ENCODE results near the gene SFMBT1.

SFMBT1 gene

GRCh38 chr3:52890735-52891134 lies 155.1 kb downstream of the SFMBT1 start:
- POLR2A ChIA-PET, result no interaction called here
- no peaks in the 10 kb centered on the region for H3K9me3 ChIP-seq (ENCODE audit: control insufficient read depth, insufficient read depth, low read depth, low read length)
- peaks cover 0 to 53% of the 10 kb centered on the region in 2 experiments; a peak in 1 of 3 replicates for H3K36me3 ChIP-seq (ENCODE audit: control insufficient read depth in 2 of 2, insufficient read depth in 1 of 2, low read length in 2 of 2)
- CTCF ChIA-PET, result no interaction called here
- no peak overlapping the region for H3K4me3 ChIP-seq (ENCODE audit: low read depth, low read length)
- TF ChIP-seq ZNF350 (tag by site-specific recombination; IDR thresholded peaks at IDR 0.05) (no peak), ZSCAN18 (tag by site-specific recombination; IDR thresholded peaks at IDR 0.05) (no peak), TCF7L2 (IDR thresholded peaks at IDR 0.05; ENCODE audit: borderline replicate concordance, low read depth, low read length) (no peak), GLIS1 (tag by site-specific recombination; IDR thresholded peaks at IDR 0.05) (no peak), ZBTB1 (tag by site-specific recombination; IDR thresholded peaks at IDR 0.05) (no peak), ZNF362 (tag by site-specific recombination; IDR thresholded peaks at IDR 0.05) (no peak), ZNF488 (tag by site-specific recombination; IDR thresholded peaks at IDR 0.05) (no peak), ZNF248 (tag by site-specific recombination; IDR thresholded peaks at IDR 0.05) (no peak), ZNF560 (tag by site-specific recombination; IDR thresholded peaks at IDR 0.05; ENCODE audit: borderline replicate concordance) (no peak), AEBP2 (tag by site-specific recombination; IDR thresholded peaks at IDR 0.05; ENCODE audit: borderline replicate concordance) (no peak)
- H3K4me1 ChIP-seq (ENCODE audit: control insufficient read depth, insufficient read depth, low read length), result no peaks in the 10 kb centered on the region
- no peak overlapping the region for H3K27ac ChIP-seq (ENCODE audit: extremely low read depth, low read depth, low read length)

GRCh38 chr3:52889901-52890300 lies 156.0 kb downstream of the SFMBT1 start:
- TF ChIP-seq ZNF121 (tag by site-specific recombination; IDR thresholded peaks at IDR 0.05) (no peak), ZNF791 (tag by site-specific recombination; IDR thresholded peaks at IDR 0.05) (no peak), INSM2 (tag by site-specific recombination; IDR thresholded peaks at IDR 0.05) (no peak), ZNF660 (tag by site-specific recombination; IDR thresholded peaks at IDR 0.05) (no peak), KLF8 (tag by site-specific recombination; IDR thresholded peaks at IDR 0.05) (no peak), ZNF19 (tag by site-specific recombination; IDR thresholded peaks at IDR 0.05; ENCODE audit: low read depth) (no peak), SP7 (tag by site-specific recombination; IDR thresholded peaks at IDR 0.05) (no peak), RBAK (tag by site-specific recombination; IDR thresholded peaks at IDR 0.05) (no peak), SP3 (tag by site-specific recombination; IDR thresholded peaks at IDR 0.05) (no peak), ZNF37A (tag by site-specific recombination; IDR thresholded peaks at IDR 0.05) (no peak), ZNF544 (tag by site-specific recombination; IDR thresholded peaks at IDR 0.05) (no peak), ZNF366 (tag by site-specific recombination; conservative IDR thresholded peaks at IDR 0.05) (no peak), ZNF248 (tag by site-specific recombination; IDR thresholded peaks at IDR 0.05) (no peak)
- H3K36me3 ChIP-seq (ENCODE audit: control insufficient read depth in 2 of 2, insufficient read depth in 1 of 2, low read length in 2 of 2), result peaks cover 0 to 52% of the 10 kb centered on the region in 2 experiments; a peak in 1 of 3 replicates
- no peaks in the 10 kb centered on the region for H3K9me3 ChIP-seq (ENCODE audit: control insufficient read depth, insufficient read depth, low read depth, low read length)
- H3K27ac ChIP-seq (ENCODE audit: extremely low read depth, low read depth, low read length), result no peak overlapping the region
- H3K4me3 ChIP-seq (ENCODE audit: low read depth, low read length), result no peak overlapping the region
- no peaks in the 10 kb centered on the region for H3K4me1 ChIP-seq (ENCODE audit: control insufficient read depth, insufficient read depth, low read length)
- CTCF ChIA-PET, result no interaction called here
- POLR2A ChIA-PET, result no interaction called here

All from HEK293 (cell line).